Fibroblast of pulmonary artery (primary cell): ENCODE results near the gene REM2.

Experiments used
- DNase-seq: peaks from one replicate; pipeline ENCODE4 v3.0.0-alpha.2; 2010; ENCODE audit warnings: low read depth
- H3K4me3 ChIP-seq: replicated peaks from 2 replicates; pipeline ENCODE4 v1.5.1; 2011; ENCODE audit warnings: low read depth, mild to moderate bottlenecking, control low read depth, low read length, moderate library complexity
- TF ChIP-seq, protein P1 (sequence below): IDR thresholded peaks from 2 replicates; pipeline ENCODE4 v1.5.1; 2011; ENCODE audit warnings: mild to moderate bottlenecking, control low read depth, low read length, inconsistent platforms; ENCODE audit errors: missing control alignments

REM2 gene

DNA sequence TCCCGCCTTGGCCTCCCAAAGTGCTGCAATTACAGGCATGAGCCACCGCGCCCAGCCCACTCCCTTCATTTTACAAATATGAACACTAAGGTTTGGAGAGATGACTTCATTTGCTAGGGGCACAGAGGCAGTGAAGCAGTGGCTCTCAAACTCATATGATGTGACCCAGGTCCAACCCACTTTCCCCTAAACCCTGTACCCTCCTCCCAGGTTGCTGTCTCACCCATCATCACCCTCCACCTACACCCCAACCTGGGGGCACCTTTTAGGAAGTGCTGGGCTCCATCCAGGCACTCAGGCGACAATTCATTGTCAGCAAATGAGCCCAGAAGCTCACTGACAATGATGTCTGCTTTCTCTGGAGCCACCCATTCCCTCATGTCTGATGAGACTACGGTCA is 40.7 kb downstream of the REM2 start:
- H3K4me3 ChIP-seq, result no peak overlapping the region
- DNase-seq, result no peak
- TF ChIP-seq, protein P1, sequence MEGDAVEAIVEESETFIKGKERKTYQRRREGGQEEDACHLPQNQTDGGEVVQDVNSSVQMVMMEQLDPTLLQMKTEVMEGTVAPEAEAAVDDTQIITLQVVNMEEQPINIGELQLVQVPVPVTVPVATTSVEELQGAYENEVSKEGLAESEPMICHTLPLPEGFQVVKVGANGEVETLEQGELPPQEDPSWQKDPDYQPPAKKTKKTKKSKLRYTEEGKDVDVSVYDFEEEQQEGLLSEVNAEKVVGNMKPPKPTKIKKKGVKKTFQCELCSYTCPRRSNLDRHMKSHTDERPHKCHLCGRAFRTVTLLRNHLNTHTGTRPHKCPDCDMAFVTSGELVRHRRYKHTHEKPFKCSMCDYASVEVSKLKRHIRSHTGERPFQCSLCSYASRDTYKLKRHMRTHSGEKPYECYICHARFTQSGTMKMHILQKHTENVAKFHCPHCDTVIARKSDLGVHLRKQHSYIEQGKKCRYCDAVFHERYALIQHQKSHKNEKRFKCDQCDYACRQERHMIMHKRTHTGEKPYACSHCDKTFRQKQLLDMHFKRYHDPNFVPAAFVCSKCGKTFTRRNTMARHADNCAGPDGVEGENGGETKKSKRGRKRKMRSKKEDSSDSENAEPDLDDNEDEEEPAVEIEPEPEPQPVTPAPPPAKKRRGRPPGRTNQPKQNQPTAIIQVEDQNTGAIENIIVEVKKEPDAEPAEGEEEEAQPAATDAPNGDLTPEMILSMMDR, result no peak

DNA sequence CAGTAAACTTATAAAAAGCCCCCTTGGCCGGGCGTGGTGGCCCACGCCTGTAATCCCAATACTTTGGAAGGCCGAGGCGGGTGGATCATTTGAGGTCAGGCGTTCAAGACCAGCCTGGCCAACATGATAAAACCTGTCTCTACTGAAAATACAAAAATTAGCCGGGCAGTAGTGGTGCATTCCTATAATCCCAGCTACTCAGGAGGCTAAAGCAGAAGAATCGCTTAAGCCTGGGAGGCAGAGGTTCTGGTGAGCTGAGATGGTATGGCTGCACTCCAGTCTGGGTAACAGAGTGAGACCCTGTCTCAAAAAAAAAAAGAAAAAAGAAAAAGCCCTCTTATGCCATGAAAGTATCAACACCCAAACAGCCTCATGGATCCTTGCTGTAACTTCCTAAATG is 42.5 kb downstream of the REM2 start:
- TF ChIP-seq, protein P1, result no peak
- DNase-seq, result no peak
- no peak overlapping the region for H3K4me3 ChIP-seq

DNA sequence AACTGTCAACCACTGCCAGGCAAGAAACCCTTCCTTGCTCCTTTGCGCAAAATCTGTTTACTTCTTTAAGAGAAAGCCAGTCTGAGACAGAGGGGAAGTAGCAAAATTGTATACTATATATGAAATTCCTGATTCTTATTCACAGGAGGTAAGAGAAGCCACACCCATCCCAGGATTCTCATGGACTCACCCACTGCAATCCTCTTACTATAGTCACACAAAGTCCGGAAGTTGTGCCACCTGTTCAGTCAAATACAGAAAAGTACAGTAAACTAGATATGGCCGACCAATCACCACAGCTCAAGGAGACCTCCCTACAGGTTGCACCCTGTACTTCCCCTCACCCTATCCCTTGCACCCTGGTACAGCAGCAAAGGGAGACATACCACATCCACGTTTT is 43.3 kb downstream of the REM2 start:
- TF ChIP-seq, protein P1, result no peak
- DNase-seq, result no peak
- H3K4me3 ChIP-seq, result no peak overlapping the region

DNA sequence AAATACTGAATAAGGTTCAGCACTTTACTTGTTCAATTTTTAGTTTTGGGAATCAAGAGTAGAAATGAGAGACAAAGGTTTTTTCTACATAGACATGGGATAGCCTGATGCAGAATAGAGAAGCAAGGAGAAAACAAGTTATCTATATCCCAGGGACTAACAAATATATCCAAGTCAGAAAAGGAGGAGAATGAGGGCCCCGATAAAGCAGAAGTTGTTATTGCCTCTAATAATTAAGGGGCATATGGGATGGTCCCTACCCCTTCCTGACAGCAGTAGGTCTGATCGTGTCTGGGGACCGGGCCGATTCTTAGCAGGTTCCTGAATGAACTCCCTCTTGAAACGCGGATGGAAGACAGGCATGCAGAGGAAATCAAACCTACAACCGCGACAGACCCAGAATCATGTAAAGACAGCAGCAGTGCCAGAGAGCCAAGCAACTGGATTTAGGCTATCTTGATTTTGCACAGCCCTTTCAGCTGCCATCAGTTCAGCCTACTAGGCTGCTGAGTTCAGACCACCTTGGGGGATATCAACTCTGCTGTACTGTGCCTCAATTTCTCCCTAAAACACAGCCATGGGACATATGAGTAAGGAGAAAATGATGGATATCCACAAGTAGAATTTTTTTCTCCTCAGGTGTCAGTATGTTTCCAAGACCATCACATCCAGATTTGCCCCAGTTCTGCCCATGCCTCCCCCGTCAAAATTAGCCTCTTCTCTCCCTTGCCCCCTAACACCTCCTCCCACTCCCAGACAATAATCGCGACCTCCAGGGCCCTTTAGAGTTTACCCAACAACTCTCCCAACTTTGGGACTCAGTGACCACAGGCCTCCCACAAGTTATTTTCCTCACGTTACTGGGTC is 45.4 kb downstream of the REM2 start:
- TF ChIP-seq, protein P1, result no peak
- DNase-seq, result no peak

DNA sequence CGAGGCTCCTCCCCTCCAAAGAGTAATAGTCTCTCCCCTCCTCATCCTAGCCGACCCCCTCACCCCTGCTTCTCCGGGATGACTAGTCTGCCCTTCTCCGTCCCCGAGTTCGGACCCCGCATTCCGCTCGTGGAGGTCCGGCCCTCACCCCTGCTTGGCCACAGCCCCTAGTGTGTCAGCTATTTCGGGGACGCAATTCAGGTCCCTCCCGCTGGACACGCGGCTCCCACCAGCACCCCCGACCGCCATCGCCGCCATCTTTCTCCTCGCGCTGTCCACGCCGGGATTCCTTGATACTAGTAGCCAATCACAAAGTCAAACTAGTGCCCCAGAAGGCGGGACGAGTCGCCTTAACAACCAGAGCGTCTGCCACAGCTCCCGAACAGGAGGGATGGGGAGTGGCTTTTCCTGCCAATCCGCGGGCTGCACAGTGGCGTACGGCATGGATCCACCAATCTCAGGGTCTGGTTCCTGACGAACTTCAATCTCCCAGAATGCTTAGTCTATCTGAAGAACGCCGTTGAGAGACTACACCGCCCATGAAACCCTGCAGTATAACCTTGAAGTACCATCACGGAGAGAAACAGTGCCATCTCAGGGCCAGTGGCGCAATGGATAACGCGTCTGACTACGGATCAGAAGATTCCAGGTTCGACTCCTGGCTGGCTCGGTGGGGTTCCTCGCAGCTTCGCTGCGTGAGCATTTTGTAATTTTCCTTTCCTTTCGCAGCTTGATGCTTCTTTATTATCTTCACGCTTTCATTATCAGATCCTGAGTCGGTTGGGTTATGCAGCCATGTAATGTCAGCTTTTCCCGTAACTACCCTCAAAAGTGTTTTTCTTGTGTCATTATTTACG is 46.3 kb downstream of the REM2 start, which contains the start of gene PRMT5:
TSS of gene PRMT5 (minus strand) at position 273 of the 857 bp plus-strand sequence. CDS start at position 258, 15 bp downstream.
- TF ChIP-seq, protein P1, result no peak
- peak; percentile 100 for DNase-seq
- H3K4me3 ChIP-seq, result peak within 1 kb of the TSS; percentile 99

More for the DNA sequence above, 45.4 kb downstream of the REM2 start:
- H3K4me3 ChIP-seq, result peak overlapping the region; percentile 99

DNA sequence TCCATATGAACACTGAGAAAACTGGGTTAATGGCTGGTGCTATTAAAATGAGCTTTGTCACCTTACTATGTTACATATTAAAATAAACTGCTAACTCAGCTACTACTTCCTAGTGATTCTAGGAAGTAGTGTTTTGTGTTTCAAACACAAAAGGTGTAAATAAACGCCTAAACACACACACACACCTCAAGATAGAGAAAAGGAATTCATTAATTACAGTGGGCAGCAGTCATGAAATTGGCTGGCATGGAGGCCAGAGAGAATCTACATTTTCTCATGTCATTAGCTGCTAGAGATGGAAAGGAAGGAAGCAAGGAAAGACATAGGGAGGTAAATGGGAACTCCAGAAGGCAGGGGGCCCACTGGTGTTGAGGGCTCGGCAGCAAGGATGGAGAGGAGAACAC is 46.9 kb downstream of the REM2 start:
- TF ChIP-seq, protein P1, result no peak
- DNase-seq, result no peak
- peak overlapping the region; percentile 49 for H3K4me3 ChIP-seq
